GM13977 (cell line): Measurements from ENCODE around the gene CTTNBP2.

Experiments used
- DNase-seq: peaks from one replicate; pipeline ENCODE4 v3.0.0; 2012; ENCODE audit warnings: low spot score
- in situ Hi-C: fragments of 300-500 bp; cut with MboI; formaldehyde crosslinking; loops from one replicate; pipeline ENCODE4 v1.12.0; 2022; ENCODE audit warnings: low sequenced_read_pairs, low pct_unique_long_range_greater_than_20kb, mixed read lengths, inconsistent platforms; ENCODE audit not compliant: unreplicated experiment
- TF ChIP-seq, protein P1 (sequence below): IDR thresholded peaks from 2 replicates; pipeline ENCODE4 v1.5.1; 2012; ENCODE audit warnings: mild to moderate bottlenecking, control low read depth; ENCODE audit not compliant: insufficient read depth; ENCODE audit errors: extremely low read depth, missing control alignments

CTTNBP2 gene

DNA sequence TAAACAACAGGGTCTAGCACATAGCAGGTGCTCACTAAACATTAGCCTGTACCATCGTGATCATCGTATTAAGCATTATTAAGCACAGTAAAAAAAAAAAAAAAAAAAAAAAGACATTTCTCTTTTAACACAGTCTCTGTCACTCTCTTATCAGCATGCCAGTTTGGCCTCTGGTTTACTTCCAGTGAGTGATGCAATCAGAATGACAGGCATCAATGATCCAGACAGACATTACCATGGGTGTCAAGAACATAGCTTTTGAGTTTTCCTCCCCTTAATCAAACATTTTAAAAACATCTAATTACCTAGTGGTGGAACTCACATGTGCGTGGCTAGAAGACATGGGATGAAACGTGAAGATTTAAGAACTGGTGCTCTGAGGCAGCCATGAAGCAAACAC lies 115.8 kb downstream of the CTTNBP2 start:
- in situ Hi-C loops: no loop called here
- TF ChIP-seq, protein P1, sequence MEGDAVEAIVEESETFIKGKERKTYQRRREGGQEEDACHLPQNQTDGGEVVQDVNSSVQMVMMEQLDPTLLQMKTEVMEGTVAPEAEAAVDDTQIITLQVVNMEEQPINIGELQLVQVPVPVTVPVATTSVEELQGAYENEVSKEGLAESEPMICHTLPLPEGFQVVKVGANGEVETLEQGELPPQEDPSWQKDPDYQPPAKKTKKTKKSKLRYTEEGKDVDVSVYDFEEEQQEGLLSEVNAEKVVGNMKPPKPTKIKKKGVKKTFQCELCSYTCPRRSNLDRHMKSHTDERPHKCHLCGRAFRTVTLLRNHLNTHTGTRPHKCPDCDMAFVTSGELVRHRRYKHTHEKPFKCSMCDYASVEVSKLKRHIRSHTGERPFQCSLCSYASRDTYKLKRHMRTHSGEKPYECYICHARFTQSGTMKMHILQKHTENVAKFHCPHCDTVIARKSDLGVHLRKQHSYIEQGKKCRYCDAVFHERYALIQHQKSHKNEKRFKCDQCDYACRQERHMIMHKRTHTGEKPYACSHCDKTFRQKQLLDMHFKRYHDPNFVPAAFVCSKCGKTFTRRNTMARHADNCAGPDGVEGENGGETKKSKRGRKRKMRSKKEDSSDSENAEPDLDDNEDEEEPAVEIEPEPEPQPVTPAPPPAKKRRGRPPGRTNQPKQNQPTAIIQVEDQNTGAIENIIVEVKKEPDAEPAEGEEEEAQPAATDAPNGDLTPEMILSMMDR: no peak
- DNase-seq: no peak

DNA sequence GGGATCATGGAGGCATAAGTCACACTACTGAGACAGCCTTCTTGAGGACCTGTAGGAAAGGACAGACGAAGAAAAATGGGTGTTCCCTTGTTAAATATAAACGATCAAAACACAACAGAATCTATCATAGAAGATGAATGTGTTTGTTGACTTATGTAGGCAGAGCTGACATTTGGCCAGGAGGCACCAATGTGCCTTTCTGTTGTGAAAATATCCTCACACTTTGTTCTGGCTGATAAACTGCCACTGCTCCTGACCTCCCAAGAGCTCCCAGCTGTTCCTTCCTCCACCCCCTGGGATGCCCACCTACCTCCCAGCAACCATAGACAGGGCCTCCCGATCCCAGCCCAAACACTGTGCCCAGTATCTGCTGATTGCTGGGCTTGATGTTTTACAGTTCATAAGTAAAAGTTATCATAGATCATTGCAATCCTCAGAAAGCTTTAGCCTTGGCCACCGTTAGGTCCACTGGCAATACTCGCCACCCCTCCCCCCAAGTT lies 116.6 kb downstream of the CTTNBP2 start:
- TF ChIP-seq, protein P1: no peak
- DNase-seq: no peak
- in situ Hi-C loops: no loop called here

- in situ Hi-C loops: no loop called here
- TF ChIP-seq, protein P1: no peak
- DNase-seq: no peak
Observed at GRCh38 chr7:117755136-117755535, 118.1 kb downstream of the CTTNBP2 start.

- in situ Hi-C loops: no loop called here
Observed at GRCh38 chr7:117751775-117752174, 121.5 kb downstream of the CTTNBP2 start.

GRCh38 chr7:117750612-117751563 lies 122.4 kb downstream of the CTTNBP2 start:
- in situ Hi-C loops: no loop called here
- DNase-seq: peak; percentile 21

More at GRCh38 chr7:117751775-117752174, 121.5 kb downstream of the CTTNBP2 start:
- DNase-seq: no peak
- TF ChIP-seq, protein P1: no peak

GRCh38 chr7:117741962-117742361 lies 131.3 kb downstream of the CTTNBP2 start:
- no peak for DNase-seq
- TF ChIP-seq, protein P1: no peak
- in situ Hi-C loops: no loop called here

More at GRCh38 chr7:117750612-117751563, 122.4 kb downstream of the CTTNBP2 start:
- TF ChIP-seq, protein P1: peak; percentile 50
